Panc1 (cell line): Measurements from ENCODE around the gene TMEM219.

Source experiments
- REST ChIP-seq, 2 experiments: IDR thresholded peaks; 2 replicates each; pipeline ENCODE4 v1.6.1; 2011 to 2012; ENCODE audit warnings: low read depth in 2 of 2, control low read depth in 1 of 2, low read length in 1 of 2, mild to moderate bottlenecking in 1 of 2, moderate library complexity in 1 of 2; ENCODE audit not compliant: insufficient read depth in 1 of 2
- TF ChIP-seq, protein P1 (sequence below): fragments of 450-650 bp; IDR thresholded peaks from 2 replicates; pipeline ENCODE4 v1.5.1; 2017; ENCODE audit warnings: mild to moderate bottlenecking

DNA sequence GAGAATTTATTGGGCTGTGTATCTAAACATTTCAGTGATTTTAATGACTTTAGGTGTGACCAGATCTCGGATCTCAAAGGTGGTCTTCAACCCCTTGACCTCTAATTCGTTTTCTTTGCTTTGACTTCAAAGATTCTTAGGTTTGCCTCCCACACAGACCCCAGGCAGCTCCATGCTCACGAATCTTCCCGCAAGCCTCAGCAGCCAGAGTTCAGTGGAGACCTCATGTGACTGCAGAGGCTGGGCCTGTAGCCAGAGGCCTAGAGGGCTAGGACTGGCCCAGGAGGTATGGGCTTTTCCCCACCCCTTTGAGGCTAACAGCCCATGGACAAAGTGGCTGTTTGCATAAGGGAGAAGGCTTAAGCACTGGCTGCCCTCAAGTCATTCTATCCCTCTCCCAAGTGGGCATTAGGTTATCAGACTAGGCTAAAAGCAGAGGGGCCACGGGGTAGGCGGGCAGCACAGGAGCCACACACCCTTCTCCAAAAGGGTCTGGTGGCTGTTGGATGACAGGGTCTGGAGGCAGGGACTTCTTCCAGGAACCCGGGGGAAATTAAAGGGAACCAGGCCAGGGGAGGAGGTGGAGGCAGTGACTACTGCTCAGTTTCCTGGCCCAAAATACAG, 30.6 kb downstream of the TMEM219 start:
- TF ChIP-seq, protein P1, sequence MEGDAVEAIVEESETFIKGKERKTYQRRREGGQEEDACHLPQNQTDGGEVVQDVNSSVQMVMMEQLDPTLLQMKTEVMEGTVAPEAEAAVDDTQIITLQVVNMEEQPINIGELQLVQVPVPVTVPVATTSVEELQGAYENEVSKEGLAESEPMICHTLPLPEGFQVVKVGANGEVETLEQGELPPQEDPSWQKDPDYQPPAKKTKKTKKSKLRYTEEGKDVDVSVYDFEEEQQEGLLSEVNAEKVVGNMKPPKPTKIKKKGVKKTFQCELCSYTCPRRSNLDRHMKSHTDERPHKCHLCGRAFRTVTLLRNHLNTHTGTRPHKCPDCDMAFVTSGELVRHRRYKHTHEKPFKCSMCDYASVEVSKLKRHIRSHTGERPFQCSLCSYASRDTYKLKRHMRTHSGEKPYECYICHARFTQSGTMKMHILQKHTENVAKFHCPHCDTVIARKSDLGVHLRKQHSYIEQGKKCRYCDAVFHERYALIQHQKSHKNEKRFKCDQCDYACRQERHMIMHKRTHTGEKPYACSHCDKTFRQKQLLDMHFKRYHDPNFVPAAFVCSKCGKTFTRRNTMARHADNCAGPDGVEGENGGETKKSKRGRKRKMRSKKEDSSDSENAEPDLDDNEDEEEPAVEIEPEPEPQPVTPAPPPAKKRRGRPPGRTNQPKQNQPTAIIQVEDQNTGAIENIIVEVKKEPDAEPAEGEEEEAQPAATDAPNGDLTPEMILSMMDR, result no peak
- no peak for TF ChIP-seq REST (IDR thresholded peaks at IDR 0.05; ENCODE audit: insufficient read depth in 1 of 2, low read depth in 2 of 2, low read length in 1 of 2)
